Epithelial cell of proximal tubule (primary cell): Measurements from ENCODE around the gene NF1. TPM values are rescaled to one million over a fixed set of nuclear protein-coding genes. Genes with fewer than 3 reads are reported as not detected.

ENCODE experiments used
- DNase-seq: peaks from one replicate; pipeline ENCODE4 v3.0.0-alpha.2; 2011; ENCODE audit warnings: low read depth
- H3K4me3 ChIP-seq: 2 replicates; pipeline ENCODE4 v1.5.1; 2011; ENCODE audit warnings: low read depth, mild to moderate bottlenecking, low read length
- CTCF ChIP-seq: conservative IDR thresholded peaks from 2 replicates; pipeline ENCODE4 v1.5.1; 2012; ENCODE audit warnings: low read depth, mild to moderate bottlenecking, low read length
- total RNA-seq: library from RNA; depleted of rRNA; stranded (reverse); fragments of >200 nt; gene quantifications from 2 replicates; pipeline ENCODE4 v1.2.3, GENCODE V29; 2015

Gene NF1
- total RNA-seq, 1 donor from 2014 or later, result 40.2 TPM

- DNase-seq, result no peak
- H3K4me3 ChIP-seq, result no peak overlapping the region
- no peak for TF ChIP-seq CTCF
Measured at GRCh38 chr17:31424944-31425281, 330.1 kb downstream of the NF1 start.

GRCh38 chr17:31425282-31426040 is 330.7 kb downstream of the NF1 start:
- H3K4me3 ChIP-seq, result no peak overlapping the region
- TF ChIP-seq CTCF, result no peak
- no peak for DNase-seq

Other genes starting within 250 kb of the NF1 start
- 7.8 and 14.5 TPM in 2 replicates for gene TEFM, start 188.7 kb upstream of the NF1 start, total RNA-seq
- 4.6 and 5.1 TPM in 2 replicates for gene ADAP2, start 173.0 kb upstream of the NF1 start, total RNA-seq
- gene RNF135, start 123.9 kb upstream of the NF1 start, total RNA-seq, result 12.2 and 15.3 TPM in 2 replicates
- not detected in 2 replicates for gene OMG, start 202.3 kb downstream of the NF1 start, total RNA-seq
- not detected in 2 replicates for gene EVI2B, start 219.1 kb downstream of the NF1 start, total RNA-seq
- gene EVI2A, start 226.6 kb downstream of the NF1 start, total RNA-seq, result 0.29 TPM in 1 of 2 replicates, not detected in the other